Endothelial cell (in vitro differentiated cells): ENCODE results near the gene GPR137B. TPM values are rescaled to one million over a fixed set of nuclear protein-coding genes. Genes with fewer than 3 reads are reported as not detected.
"Not testable (repeated sequence)": the region's sequence is repeated elsewhere in the genome, so short reads cannot be mapped to it uniquely, and the experiment has no call there.

Experiments used
- DNase-seq: peaks from one replicate; pipeline ENCODE4 v3.0.0; 2021; ENCODE audit warnings: low spot score
- H3K27ac Mint-ChIP-seq: one replicate; pipeline ENCODE4 v1.8.0; 2021; ENCODE audit warnings: mixed read lengths, inconsistent platforms; ENCODE audit not compliant: unreplicated experiment
- H3K27me3 Mint-ChIP-seq: one replicate; pipeline ENCODE4 v1.8.0; 2021; ENCODE audit warnings: mild to moderate bottlenecking, moderate library complexity, mixed read lengths, inconsistent platforms; ENCODE audit not compliant: unreplicated experiment
- H3K36me3 Mint-ChIP-seq: one replicate; pipeline ENCODE4 v1.8.0; 2021; ENCODE audit warnings: mild to moderate bottlenecking, low read depth, mixed read lengths, inconsistent platforms; ENCODE audit not compliant: unreplicated experiment
- H3K4me1 Mint-ChIP-seq: one replicate; pipeline ENCODE4 v1.8.0; 2021; ENCODE audit warnings: mild to moderate bottlenecking, mixed read lengths, inconsistent platforms; ENCODE audit not compliant: unreplicated experiment
- H3K4me3 Mint-ChIP-seq: one replicate; pipeline ENCODE4 v1.8.0; 2021; ENCODE audit warnings: mild to moderate bottlenecking, mixed read lengths, inconsistent platforms; ENCODE audit not compliant: unreplicated experiment
- H3K9me3 Mint-ChIP-seq: one replicate; pipeline ENCODE4 v1.8.0; 2021; ENCODE audit warnings: mixed read lengths, inconsistent platforms; ENCODE audit not compliant: unreplicated experiment
- total RNA-seq: library from RNA; stranded (reverse); fragmentation: NEBNext Ultra II Directional; extraction: Animal tissue kit (Norgen Biotek cat#: 25700); gene quantifications from one replicate; pipeline ENCODE4 v1.2.1, GENCODE V29; 2021; ENCODE audit not compliant: unreplicated experiment
- TF ChIP-seq, protein P1 (sequence below): fragments of 200-600 bp; sonication (generic); IDR thresholded peaks from one replicate; pipeline ENCODE4 v1.5.0; 2021; ENCODE audit warnings: antibody characterized with exemption; ENCODE audit not compliant: unreplicated experiment

GPR137B gene
- total RNA-seq, 1 donor from 2014 or later: 18.2 TPM

DNA sequence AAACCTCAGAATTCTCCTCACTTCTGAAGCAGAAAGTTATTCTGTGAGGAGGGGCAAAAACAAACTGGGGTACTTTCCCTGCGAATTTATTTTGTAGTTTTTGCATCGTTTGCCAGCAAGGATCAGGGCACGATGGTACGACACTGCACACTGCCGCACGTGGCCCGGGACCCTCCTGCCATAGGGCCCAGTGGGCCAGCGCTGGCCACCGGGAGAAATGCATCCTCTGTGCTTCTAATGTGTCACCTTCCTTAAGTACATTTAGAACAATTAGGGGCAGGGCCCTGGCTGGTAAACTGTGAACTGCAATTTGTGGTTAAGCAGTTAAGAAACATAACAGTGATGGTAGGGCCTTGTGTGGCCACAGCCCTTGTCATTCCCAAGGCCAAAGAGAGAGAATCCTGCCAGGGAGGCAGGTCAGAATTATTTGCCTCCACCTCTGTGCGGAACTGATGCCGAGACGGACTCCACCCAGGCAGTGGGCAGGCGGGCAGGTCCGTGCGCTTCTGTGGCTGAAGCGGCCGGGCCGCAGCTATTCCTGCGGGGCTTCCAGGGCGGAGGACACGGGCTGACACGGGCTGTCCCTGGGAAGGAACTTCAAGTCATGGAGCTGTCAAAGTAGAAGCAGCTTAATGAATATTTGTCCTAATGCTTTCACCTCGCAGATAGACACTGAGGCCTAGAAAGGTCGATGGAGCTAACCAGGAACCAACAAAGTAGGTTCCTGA lies 12.5 kb downstream of the GPR137B start:
- peaks cover 13% of the 10 kb centered on the region for H3K4me1 Mint-ChIP-seq
- peak overlapping the region; percentile 34 for H3K4me3 Mint-ChIP-seq
- DNase-seq: no peak
- H3K36me3 Mint-ChIP-seq: peaks cover 21% of the 10 kb centered on the region
- no peaks in the 10 kb centered on the region for H3K9me3 Mint-ChIP-seq
- H3K27ac Mint-ChIP-seq: peak overlapping the region; percentile 57
- TF ChIP-seq, protein P1, sequence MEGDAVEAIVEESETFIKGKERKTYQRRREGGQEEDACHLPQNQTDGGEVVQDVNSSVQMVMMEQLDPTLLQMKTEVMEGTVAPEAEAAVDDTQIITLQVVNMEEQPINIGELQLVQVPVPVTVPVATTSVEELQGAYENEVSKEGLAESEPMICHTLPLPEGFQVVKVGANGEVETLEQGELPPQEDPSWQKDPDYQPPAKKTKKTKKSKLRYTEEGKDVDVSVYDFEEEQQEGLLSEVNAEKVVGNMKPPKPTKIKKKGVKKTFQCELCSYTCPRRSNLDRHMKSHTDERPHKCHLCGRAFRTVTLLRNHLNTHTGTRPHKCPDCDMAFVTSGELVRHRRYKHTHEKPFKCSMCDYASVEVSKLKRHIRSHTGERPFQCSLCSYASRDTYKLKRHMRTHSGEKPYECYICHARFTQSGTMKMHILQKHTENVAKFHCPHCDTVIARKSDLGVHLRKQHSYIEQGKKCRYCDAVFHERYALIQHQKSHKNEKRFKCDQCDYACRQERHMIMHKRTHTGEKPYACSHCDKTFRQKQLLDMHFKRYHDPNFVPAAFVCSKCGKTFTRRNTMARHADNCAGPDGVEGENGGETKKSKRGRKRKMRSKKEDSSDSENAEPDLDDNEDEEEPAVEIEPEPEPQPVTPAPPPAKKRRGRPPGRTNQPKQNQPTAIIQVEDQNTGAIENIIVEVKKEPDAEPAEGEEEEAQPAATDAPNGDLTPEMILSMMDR: no peak
- peaks cover 5% of the 10 kb centered on the region for H3K27me3 Mint-ChIP-seq

DNA sequence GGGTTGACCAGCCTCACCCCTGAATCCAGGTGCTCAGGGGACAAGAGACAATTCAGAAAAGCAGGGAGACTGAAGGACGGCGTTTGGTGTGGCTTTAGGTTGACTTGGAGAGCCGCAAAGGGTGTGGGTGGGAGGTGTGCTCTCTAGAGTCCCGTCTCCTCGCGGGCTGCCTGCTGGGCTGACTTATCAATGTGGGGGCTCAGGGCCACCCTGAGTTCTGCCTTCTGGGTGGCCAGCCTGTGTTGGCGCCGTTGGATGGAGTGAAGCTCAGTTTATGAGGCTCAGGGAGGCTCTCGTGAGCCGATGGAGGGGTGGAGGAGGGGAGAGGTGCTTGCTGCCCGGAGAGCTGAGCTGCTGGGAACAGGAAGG lies 13.0 kb downstream of the GPR137B start:
- Mint-ChIP-seq H3K27ac (peak overlapping the region; percentile 57), H3K9me3 (no peaks in the 10 kb centered on the region), H3K4me1 (peaks cover 8% of the 10 kb centered on the region), H3K27me3 (peaks cover 4% of the 10 kb centered on the region), H3K36me3 (peaks cover 15% of the 10 kb centered on the region), H3K4me3 (peak overlapping the region; percentile 34)
- no peak for DNase-seq
- TF ChIP-seq, protein P1: no peak

DNA sequence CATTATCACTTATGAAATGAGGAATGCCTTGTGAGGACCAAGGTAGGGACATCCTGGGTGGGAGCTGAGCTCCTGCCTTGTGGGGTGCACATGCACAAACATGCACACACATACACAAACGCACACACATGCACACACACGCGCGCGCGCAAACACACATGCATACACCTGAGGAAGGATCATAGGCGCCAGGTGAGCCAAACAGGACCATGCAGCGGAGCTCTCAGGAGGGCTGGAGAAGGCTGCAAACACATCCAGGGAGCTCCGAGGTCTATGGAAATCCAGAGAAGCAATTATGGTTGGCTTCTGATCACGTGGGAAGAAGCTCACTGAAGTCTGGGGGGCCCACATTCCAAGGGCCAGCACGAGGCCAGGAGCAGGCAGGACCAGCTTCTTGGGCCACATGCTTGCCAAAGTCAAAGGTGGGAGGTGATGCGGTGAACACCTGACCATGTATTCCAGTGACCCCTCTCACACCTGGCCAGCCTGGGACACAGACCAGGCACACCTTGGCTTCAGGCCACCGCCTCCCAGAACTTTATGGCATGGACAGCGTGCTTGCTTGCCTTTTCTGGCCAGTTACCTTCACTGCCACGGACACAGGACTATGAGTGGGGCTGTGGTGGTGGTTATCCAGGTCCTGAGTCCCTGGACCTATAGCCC lies 13.6 kb downstream of the GPR137B start:
- H3K27me3 Mint-ChIP-seq: peaks cover 7% of the 10 kb centered on the region
- peaks cover 7% of the 10 kb centered on the region for H3K4me1 Mint-ChIP-seq
- no peak overlapping the region for H3K27ac Mint-ChIP-seq
- H3K9me3 Mint-ChIP-seq: peaks cover 3% of the 10 kb centered on the region
- peaks cover 20% of the 10 kb centered on the region for H3K36me3 Mint-ChIP-seq
- H3K4me3 Mint-ChIP-seq: peak overlapping the region; percentile 60
- TF ChIP-seq, protein P1: no peak
- no peak for DNase-seq

DNA sequence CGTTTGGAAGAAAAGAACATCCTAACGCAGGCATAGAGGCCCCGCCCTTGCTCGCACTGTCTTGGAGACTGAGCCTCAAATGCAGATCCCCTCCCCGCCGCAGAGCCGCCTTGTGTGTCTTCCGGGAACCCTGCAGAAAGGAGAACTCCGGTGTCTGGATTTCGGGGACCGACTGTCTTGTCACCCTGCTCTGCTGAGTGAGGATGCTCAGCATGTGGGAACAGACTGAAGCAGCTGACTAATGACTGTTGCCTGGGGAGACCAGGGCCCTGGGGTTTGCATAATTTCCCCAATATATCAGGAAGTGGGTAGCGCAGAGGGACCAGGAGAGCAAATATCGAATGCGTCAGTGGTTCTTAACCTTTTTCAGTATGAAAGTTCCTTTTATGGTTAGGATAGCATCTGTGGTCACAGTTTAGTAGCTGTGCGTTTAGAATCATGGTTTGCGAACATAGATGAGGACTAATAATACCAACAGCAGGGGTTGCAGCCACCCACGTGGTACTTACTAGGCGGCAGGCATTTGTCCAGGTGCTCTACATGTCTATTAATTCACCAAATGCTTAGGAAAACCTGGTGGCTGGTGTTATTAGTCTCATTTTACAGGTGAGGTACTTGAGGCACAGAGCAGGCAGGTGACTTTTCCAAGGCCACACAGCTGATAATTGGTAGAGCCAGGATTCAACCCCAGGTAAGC lies 14.3 kb downstream of the GPR137B start:
- TF ChIP-seq, protein P1: no peak
- peaks cover 7% of the 10 kb centered on the region for H3K4me1 Mint-ChIP-seq
- H3K36me3 Mint-ChIP-seq: peaks cover 27% of the 10 kb centered on the region
- DNase-seq: no peak
- peaks cover 8% of the 10 kb centered on the region for H3K27me3 Mint-ChIP-seq
- peaks cover 10% of the 10 kb centered on the region for H3K9me3 Mint-ChIP-seq
- no peak overlapping the region for H3K4me3 Mint-ChIP-seq
- no peak overlapping the region for H3K27ac Mint-ChIP-seq

DNA sequence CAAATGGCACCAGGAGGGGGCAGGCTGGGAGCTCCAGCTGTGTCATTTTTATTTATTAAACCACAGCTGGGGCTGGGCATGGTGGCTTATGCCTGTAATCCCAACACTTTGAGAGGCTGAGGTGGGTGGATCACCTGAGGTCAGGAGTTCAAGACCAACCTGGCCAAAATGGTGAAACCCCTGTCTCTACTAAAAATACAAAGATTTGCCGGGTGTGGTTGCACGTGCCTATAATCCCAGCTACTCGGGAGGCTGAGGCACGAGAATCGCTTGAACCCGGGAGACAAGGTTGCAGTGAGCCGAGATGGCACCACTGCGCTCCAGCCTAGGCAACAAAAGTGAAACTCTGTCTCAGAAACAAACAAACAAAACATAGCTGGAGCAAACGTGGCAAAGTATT lies 15.7 kb downstream of the GPR137B start:
- not testable (repeated sequence) for H3K27ac Mint-ChIP-seq, H3K4me3 Mint-ChIP-seq, H3K4me1 Mint-ChIP-seq, DNase-seq
- Mint-ChIP-seq H3K27me3 (peaks cover 13% of the 10 kb centered on the region), H3K36me3 (peaks cover 33% of the 10 kb centered on the region), H3K9me3 (peaks cover 15% of the 10 kb centered on the region)
